8988T (cell line): ENCODE data around the gene OBSCN.

Experiments
- DNase-seq: peaks from one replicate; pipeline ENCODE4 v3.0.0; 2011

The OBSCN gene

DNA sequence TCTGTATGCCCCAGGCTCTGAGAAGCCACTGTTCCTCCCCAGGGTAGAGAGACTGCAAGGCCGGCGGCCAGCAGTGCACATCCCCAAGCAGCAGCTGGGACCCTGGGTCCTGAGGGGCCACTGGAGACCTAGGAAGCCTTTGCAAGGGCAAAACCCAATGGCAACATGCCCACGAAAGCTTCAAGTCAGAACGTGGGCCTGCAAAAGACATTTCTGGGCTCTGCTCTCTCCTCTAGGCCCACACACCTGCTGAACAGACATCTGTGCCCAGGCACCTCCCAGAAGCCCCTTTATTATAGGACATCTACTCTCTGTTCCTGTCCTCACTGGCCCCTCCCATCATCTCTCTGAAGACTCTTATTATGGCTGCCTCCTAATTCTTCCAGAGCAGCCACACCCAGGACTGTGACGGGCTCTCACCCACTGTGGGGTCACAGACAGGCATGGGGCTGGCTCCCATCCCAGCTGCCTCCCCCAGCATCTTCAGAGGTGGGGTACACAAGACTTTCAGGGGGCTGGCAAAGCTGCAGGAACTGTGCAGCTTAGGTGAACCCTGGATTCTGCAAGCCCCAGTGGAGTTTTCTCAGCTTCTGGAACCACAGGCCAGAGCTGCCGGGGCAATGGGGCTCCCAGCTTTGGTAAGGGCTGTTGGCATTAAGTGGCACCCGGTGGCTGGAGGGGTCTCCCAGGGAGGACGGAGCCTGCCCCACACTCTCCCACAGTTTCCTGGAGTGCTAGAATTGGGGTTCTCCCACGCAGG, 186.1 kb downstream of the OBSCN start:
- DNase-seq = no peak

- no peak for DNase-seq
These were observed 186.9 kb downstream of the OBSCN start for GRCh38 chr1:228394571-228395394.

DNA sequence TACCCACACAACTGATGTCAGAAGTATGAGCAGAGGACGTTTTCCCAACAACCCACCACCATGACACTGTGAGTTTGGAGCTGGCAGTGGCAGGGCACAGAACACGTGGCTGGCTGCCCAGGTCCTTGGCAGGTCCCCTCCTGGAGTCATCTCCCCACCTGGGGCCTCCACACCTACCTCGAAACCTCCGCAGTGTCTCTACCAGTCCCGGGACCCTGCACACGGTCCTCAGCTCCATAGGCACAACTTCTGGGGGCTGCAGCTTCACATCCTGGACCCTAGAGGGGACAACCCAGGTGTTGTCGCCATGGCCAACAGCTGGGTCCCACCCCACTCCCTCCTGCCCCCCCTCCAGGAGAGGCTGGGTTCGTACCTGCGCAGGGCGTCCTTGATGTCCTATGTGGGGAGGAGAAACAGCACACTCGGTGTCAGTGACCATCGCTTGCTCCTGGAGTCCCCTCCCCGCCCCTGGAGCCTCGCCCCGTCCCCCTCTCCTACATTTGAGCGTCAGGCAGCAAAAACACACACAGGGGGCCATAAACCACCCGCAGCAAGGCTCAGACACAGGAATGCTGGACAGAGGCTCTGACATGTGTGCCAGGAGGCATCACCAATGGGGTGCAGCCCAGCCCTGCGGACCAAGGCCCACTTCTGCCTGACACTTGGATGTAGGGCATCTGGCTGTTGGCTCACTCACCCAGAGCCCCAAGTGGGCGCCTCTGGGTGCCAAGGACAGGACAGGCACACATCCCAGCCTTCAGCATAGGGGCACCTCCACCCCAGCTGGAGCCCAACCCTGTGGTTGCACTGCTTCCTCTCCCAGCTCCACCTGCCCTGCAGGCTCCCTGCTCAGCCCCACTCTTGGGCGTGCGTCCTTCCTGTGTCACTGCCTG, 189.2 kb downstream of the OBSCN start:
- no peak for DNase-seq

- no peak for DNase-seq
These were observed 190.1 kb downstream of the OBSCN start for GRCh38 chr1:228397966-228398365.

DNA sequence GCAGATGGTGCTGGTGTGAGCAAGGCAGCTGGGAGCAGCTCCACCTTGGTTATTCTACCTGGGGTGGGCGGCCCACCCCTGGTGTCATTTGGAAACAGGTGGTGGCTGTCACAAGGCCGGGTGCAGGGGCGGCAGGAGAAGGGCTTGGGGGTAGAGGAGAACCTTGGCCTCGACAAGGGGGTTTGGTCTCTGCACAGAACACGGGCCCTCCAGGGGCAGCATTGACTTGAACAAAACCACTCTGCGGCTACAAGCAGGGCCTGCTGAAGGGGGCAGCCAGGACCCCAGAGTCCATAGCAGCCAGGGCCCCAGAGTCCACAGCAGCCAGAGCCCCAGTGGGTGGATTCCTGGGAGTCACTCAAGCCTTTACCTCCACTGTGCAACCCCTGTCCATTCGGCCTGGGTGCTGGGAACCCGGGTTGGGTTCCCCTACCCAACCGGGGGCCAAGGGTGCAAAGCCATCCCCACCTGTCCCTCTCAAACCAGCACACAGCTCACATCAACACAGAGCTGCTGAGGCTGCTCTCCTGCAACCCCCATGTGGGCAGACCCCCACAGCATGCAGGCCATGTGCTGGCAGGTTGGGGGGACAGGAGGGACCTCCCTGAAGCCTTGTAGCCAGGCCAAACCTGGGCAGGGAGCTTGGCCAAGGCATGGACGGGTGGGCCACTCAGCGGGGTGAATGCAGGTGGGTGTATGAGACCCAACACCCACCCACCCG, 191.1 kb downstream of the OBSCN start:
- no peak for DNase-seq

DNA sequence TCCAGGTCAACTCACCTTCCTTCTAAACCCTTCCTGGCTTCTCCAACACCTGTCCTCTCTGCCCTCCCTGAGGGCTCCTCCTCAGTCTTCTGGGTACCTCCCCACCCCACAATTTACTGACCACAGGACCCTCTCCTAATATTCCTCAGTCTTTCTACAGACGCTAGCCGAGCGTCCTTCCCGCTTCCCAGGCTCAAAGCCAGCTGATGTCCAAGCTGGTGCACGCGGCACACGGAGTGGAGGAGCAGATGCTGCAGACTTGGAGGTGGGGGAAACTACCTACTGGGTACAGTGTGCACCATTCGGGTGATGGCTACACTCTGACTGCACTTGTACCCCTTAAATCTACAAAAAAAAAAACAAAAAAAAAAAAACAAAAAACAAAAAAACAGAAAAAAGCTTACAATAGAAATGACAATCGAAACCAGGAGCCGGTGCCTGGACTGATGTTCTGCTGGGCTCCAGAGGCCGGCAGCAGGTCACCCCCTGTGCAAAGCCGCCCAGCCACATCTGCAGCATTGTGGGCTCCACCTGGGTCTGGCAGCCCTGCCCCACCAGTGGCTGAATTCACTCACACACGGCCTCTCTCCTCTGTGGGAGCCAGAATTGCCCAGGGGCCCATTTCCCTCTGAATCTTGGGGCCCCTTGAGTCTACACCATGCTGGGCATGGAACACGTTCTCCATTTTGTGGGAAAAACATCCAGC, 191.8 kb downstream of the OBSCN start:
- DNase-seq = no peak

- no peak for DNase-seq
These were observed 192.4 kb downstream of the OBSCN start for GRCh38 chr1:228400237-228400651.

DNA sequence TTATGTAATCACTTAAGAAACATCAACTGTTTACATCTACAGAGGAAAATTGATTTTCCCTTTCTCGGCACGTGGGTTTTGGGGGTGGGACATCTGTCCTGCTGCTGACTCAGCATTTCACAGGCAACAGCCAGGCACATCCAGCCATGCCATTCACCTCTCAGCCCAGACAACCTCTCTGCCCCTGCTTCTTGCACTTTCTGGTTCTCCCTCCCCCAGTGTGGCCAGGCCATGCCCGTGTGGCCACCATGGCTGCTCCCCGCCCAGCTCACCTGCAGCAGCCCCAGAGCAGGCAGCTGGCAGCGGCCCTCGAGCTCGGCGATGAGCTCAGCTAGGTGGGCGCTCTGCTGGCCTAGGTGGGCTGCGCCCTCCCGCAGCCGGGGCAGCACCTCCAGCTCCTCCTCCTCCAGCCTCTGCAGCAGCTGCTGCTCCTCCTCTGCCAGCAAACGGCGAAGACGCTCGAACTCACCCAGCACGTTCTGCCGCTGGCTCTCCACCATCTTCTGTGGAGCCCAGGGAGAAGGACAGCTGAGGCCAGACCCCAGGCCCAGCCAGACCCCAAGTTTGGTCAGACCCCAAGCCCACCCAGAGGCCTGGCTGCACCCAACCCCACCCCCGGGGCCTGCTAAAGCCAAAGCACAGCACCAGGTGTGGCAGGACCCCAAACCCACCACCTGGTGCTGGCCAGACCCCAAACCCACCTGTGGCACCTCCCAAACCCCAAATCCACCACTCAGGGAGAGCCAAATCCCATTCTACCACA, 193.0 kb downstream of the OBSCN start:
- no peak for DNase-seq

GRCh38 chr1:228401782-228402640, 194.2 kb downstream of the OBSCN start:
- DNase-seq = no peak

GRCh38 chr1:228402641-228403025, 194.8 kb downstream of the OBSCN start:
- DNase-seq = no peak

- no peak for DNase-seq
These were observed 195.4 kb downstream of the OBSCN start for GRCh38 chr1:228403231-228403631.

DNA sequence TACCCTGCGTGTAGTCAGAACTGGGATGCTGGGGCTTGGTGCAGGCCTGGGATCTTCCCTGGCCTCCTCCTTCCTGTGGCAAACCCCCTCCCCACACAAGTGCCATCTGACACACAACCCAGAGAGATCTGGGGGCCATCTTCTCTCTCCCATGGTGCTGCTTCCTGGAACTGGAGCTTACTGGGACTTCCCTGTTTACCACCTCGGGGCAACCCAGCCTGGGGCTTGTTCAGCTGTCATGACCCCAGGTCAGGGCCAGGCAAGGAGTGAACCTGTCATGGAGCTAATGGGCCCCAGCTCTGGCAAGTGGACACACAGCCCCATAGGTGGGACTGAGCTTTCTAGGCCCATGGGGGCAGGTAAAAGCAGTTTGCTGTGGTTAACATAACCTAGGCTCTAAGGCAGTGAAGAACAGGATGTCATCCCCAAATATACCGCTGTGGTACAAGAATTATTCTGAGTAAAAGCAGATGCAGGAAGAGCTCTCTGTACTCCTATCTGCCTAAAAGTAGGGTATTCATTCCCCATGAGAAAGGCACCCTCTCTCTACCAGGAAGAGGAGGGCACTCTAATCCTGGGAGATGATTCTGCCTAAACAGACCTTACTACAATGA, 196.4 kb downstream of the OBSCN start:
- DNase-seq = no peak

DNA sequence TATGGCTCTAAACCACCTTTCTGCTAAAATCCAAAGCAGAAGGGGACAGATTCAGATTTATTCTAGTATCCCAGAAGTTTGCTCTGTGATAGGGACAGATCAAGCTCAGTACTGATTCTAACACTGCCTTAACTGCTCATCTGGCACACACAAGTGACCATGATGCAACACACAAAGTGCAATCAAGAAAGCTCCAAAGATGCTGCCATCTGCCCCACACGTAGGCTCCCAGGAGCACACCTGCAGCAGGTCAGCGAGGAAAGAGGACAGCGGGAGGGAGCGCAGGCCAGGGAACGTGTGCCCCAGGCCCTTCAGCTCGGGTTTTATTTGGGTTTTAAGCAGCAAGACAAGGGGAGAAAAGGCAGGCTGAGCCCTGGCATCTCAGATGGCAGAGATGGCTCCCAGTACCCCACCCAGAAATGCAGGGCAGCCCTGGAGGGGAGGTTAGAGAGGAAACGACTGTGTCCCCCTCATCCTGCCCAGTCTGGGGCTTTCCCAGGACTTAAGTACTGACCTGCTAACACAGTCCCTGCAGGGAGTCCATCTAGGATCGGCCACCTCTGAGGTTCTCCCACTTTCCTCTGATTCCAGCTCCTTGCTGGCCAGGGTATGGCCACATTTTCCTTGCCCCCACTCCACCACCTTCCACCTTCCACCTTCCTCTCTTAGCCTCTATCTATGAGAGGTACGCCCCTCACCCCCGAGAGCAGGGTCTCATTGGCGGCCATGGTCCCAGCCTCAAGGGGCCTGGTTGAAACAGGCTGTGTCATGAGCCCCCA, 197.5 kb downstream of the OBSCN start:
- no peak for DNase-seq

GRCh38 chr1:228405979-228406228, 198.1 kb downstream of the OBSCN start:
- no peak for DNase-seq

GRCh38 chr1:228407106-228408040, 199.5 kb downstream of the OBSCN start:
- no peak for DNase-seq

- DNase-seq = no peak
These were observed 200.4 kb downstream of the OBSCN start for GRCh38 chr1:228408041-228408868.
